Measurements from ENCODE around the gene PMEPA1.

- TF ChIP-seq CTCF (conservative IDR thresholded peaks at IDR 0.05) (no peak), ZFX (IDR thresholded peaks at IDR 0.05) (no peak)
Observed at GRCh38 chr20:57609086-57609841, 100.6 kb downstream of the PMEPA1 start.
